Right ventricle myocardium superior (tissue), 1 donor: ENCODE measurements around the gene GGA1. TPM values are rescaled to one million over a fixed set of nuclear protein-coding genes. Genes with fewer than 3 reads are reported as not detected.
A peak's percentile ranks its signal among the peaks of the same experiment; 100 is the strongest.
"Not testable (repeated sequence)": the region's sequence is repeated elsewhere in the genome, so short reads cannot be mapped to it uniquely, and the experiment has no call there.

Experiments used
- ATAC-seq: fragments of 200-7000 bp; cut with Tn5 transposase; one replicate; pipeline ENCODE4 v1.9.1; 2020; ENCODE audit warnings: mild to moderate bottlenecking; ENCODE audit not compliant: poor library complexity
- DNase-seq: peaks from one replicate; pipeline ENCODE4 v3.0.0-alpha.2; 2020
- intact Hi-C: fragments of 100-400 bp; cut with DNase I; formaldehyde crosslinking; loops from one replicate; pipeline ENCODE4 v1.11.2; 2022
- total RNA-seq: library from RNA; stranded (reverse); fragmentation: NEBNext Ultra II Directional; extraction: Animal tissue kit (Norgen Biotek cat#: 25700); gene quantifications from one replicate; pipeline ENCODE4 v1.2.1, GENCODE V29; 2021
- donor health status: DM: no; HTN: yes; CAD: no; lungs with severe emphysema.

GGA1 gene
- total RNA-seq, 1 donor from 2014 or later = 22.3 TPM

DNA sequence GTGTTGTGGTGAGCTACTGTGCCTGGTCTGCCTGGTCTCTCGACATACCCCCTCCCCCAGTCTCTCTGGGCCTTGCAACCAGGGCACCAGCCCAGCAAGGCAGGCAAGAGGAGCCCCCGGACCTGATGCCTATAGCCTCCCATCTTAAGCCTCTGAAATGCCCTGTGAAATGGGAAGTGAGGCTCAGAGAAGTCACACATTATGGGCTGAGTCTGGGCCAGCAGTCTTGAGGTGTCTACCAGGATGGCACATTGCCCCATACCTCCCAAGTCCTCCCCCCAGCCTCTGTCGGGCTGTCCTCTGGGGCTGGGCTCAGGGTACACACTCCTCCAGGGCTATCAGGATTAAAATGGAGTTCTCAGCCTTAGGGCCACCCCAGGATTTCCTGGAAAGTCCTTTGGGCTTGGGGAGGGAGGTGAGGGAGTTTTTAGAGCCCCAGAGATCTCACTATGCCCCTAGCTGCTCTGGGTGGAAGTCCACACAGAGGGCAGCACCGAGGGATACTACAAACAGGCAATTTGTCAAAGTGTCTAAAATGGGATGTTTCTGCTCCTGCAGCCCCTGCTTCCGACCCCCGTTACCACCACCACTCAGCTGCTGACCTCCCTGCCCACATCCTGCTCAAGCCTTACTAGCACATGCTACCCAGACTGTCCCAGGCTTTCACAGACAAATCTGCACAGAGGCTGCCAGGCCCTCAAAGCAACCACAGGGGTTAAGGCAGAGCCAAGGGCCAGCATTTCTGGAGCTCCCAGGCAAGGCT, 27.7 kb downstream of the GGA1 start:
- intact Hi-C loops = no loop called here
- ATAC-seq (no peak), DNase-seq (no peak)

- ATAC-seq (no peak), DNase-seq (no peak)
- intact Hi-C loops = no loop called here
These were observed 28.3 kb downstream of the GGA1 start for GRCh38 chr22:37636949-37637273.

DNA sequence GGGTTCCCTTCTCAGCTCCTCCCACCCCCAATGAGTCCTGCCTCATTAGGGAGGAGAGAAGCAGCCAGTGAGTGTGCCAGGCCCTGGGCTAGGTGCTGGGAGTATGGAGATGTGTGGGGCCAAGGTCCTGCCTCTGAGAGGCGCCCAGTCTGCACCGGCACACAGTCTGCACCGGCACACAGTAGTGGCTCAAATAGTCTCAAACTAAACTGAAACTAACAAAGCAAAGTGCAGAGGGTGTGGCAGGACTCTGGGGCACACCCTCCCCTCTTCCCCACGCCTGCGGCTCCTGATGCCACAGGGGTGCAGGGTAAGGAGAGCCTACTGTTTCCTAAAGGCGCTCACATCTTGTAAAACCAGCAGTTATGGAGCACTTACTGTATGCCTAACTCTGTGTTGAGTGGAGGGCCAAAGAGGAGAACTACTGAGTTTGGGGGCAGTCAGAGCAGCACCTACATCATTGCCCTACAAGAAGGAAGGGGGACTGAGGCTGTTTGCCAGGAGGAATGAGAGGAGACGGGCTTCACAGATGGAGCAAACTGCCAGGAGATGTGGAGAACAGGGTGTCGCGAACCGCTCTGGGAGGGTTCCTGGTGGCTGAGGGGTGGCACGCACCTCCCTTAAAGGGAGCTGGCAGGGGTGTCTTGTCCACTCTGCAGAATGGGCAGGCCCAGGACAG, 29.9 kb downstream of the GGA1 start:
- intact Hi-C loops = no loop called here
- DNase-seq (no peak), ATAC-seq (no peak)

DNA sequence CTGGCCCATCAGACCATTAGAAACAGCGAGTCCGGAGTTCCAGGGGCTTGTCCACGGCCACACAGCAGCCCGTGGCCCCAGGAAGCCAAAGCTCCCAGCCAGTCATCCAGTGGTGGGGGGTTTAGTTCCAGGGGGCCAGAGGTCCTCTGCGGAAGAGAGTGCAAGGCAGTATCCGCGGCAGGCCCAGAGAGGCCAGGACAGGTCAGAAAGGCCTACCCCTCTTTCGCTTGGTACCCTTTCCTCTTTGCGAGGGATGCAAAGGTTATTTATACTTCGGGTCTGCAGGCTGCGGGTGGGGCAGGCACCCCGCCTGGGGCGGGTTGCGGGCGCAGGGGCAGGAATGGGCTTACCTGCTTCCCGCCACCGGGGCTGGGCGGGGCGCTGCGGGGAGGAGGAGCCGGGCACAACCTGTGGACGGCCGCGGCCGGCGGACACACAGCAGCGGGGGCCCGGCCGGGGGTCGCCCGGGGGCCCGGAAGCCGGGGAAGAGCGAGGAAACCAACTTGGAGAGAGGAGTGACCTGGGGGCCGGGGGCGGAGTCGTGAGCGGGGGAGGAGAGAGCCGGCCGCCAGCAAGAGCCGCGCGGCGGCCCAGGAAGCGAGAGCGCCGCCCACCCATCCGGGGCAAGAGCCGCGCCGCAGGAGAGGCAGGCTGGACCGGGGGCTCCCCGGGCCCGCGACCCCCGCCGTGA, 30.6 kb downstream of the GGA1 start, which contains the start of gene SH3BP1:
Gene SH3BP1, plus strand, starts transcription at position 600 of the 691 bp plus-strand sequence. CDS start 119 bp downstream, outside the sequence.
- DNase-seq (peak; percentile 80), ATAC-seq (peak; percentile 45)
- intact Hi-C loops = no loop called here

GRCh38 chr22:37639771-37640590, 31.3 kb downstream of the GGA1 start:
- ATAC-seq (peak; percentile 3), DNase-seq (no peak)
- intact Hi-C loops = loop anchor here (5.0 kb wide), 1 partner anchor 152 kb away; no protein-coding TSS in a partner anchor

DNA sequence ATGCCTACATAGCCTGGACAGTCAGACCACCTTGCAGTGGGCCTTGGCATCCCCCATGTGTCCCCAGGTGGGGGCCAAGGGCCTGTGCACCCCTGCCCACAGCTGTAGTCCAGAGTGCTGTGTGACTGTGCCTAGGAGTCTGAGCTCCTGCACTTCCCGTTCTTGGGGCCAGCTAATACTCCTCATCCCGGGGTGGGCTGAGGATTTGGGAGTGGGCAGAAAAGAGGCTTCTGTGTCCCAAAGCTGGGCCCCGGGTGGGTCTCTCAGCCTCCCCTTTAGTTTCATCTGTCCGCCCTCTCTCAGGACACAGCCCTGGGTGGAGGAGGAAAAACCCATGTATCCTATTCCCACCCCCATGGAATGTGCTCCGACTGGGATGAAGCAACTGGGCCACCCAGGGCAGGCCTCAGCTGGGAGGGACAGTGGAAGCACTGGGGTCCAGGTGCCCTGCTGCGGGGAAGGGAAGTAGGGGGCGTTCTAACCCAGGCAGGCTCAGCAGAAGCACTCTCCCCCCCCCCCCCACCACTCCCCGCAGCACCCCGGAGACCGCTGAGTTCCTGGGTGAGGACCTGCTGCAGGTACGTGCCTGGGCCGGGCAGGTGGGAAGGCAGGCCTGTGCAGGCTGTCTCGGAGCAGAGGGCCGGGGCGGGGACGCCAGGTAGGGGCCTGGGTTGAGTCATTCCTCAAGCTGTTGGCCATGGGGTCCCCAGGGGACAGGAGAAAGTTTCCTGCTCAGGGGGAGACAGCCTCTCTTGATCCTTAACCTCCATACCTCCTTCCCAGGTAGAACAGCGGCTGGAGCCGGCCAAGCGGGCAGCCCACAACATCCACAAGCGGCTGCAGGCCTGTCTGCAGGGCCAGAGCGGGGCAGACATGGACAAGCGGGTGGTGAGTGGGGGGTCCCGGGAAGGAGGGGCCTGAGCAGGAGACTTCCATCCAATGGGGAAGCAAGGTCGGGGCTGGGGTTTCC, 32.2 kb downstream of the GGA1 start:
- intact Hi-C loops = loop anchor here (5.0 kb wide), 1 partner anchor 151 kb away; no protein-coding TSS in a partner anchor
- ATAC-seq = no peak
- no peak for DNase-seq

- intact Hi-C loops = loop anchor here (5.0 kb wide), 1 partner anchor 151 kb away; no protein-coding TSS in a partner anchor
- no peak for ATAC-seq
- no peak for DNase-seq
These were observed 32.9 kb downstream of the GGA1 start for GRCh38 chr22:37641561-37641949.

DNA sequence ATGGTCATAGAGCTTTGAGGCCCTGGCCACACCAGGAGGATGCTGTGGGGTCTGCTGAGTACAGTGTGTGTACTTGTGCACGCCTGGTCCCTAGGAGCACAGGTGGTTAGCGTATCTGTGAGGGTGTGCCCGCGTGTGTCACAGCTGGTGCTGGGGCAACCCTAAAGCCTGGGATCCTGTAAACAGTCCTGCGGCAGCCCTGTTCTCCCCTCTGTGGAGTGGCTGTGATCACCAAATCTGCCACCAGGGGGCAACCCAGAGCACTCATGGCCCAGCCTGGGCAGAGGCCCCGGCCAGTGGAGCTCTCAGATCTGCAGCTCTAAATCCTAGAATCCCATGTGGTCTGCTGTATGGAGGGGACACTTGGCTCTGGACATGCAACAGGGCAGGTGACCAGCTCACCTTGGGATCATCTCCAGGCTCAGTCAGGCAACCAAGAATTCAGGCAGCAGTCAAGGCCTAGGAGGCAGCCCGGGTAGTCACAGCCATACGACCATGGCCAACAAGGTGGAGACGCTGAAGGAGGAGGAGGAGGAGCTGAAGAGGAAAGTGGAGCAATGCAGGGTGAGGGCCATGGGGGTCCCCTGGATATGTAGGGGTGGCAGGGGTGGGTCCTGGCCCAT, 34.7 kb downstream of the GGA1 start:
- DNase-seq = peak; percentile 92
- peak; percentile 84 for ATAC-seq
- intact Hi-C loops = loop anchor here (5.0 kb wide), 1 partner anchor 149 kb away; no protein-coding TSS in a partner anchor

DNA sequence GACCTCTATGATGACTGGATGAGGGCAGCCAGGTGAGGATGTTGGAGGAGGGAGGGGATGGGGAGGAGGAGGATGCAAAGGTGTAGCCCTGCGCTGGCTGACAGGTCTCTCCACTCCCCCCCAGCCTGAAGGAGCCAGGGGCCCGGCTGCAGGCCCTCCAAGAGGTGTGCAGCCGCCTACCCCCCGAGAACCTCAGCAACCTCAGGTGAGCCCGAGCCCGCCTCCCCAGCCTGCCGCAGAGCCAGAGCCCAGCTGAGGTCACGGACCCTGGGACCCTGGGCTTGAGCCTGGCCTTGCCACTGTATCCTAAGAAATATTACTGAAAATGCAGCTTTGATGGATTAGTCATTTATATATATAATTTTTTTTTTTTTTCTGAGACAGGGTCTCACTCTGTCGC, 38.7 kb downstream of the GGA1 start:
- intact Hi-C loops = no loop called here
- ATAC-seq (no peak), DNase-seq (no peak)

DNA sequence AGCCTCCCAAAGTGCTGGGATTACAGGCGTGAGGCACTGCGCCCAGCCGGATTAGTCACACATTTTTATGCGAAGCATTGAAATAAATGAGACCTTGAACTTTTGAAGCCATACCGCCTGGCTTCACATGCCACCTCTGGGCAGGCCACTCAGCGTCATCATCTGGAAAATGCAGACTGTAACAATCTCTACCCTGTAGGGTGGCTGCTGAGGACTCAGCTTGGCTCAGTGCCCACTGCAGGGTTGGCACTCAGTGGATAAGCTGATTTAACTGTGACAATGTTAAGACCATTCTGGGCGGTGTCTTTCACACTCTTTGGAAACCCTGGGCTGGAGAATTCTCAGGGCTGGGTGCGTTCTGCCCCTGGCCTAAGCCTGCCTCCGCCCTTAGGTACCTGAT, 39.3 kb downstream of the GGA1 start:
- intact Hi-C loops = no loop called here
- DNase-seq (no peak), ATAC-seq (no peak)

GRCh38 chr22:37650463-37651136, 42.0 kb downstream of the GGA1 start:
- no peak for DNase-seq
- ATAC-seq = no peak
- intact Hi-C loops = no loop called here

- intact Hi-C loops = no loop called here
- DNase-seq (no peak), ATAC-seq (no peak)
These were observed 46.1 kb downstream of the GGA1 start for GRCh38 chr22:37654563-37655251.

DNA sequence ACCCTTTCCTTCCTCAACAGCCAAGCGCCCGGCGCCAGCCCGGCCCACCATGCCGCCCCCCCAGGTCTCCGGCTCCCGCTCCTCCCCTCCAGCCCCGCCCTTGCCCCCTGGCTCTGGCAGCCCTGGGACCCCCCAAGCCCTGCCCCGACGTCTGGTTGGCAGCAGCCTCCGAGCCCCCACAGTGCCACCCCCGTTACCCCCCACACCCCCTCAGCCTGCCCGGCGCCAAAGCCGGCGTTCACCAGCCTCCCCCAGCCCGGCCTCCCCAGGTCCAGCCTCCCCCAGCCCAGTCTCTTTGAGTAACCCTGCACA, 46.6 kb downstream of the GGA1 start:
- intact Hi-C loops = no loop called here
- no peak for ATAC-seq
- no peak for DNase-seq

DNA sequence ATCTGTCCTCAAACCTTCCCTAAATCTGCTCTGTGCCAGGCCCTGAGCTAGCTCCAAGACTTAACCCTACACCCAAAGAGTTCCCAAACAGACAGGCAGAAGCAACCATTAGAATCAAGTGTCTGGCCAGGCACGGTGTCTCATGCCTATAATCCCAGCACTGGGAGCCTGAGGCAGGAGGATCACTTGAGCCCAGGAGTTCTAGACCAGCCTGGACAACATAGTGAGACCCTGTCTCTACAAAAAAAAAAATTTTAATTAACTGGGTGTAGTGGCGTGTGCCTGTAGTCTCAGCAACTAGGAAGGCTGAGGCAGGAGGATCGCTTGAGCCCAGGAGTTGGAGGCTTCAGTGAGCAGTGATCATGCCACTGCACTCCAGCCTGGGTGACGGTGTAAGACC, 47.9 kb downstream of the GGA1 start:
- intact Hi-C loops, ATAC-seq, DNase-seq: not testable (repeated sequence)

- ATAC-seq (no peak), DNase-seq (no peak)
- intact Hi-C loops = no loop called here
These were observed 49.0 kb downstream of the GGA1 start for GRCh38 chr22:37657590-37658132.
